HEK293 (cell line): ENCODE results near the gene CTDSPL2.
A peak's percentile ranks its signal among the peaks of the same experiment; 100 is the strongest.

Experiments used
- CTCF ChIA-PET: fragments of 350-600 bp; formaldehyde crosslinking; extraction: SDS; loops from one replicate; lab custom pipeline; 2021; ENCODE audit warnings: antibody characterized with exemption; lab: Yijun Ruan, JAX
- POLR2A ChIA-PET: fragments of 300-600 bp; formaldehyde crosslinking; extraction: SDS; loops from one replicate; lab custom pipeline; 2020; ENCODE audit warnings: antibody characterized with exemption, inconsistent platforms; lab: Yijun Ruan, JAX
- H3K27ac ChIP-seq: fragments of 200-500 bp; sonication (Bioruptor generic); 2 replicates; pipeline ENCODE4 v1.5.1; 2014; ENCODE audit warnings: low read depth, low read length, control low read depth, inconsistent platforms; ENCODE audit errors: extremely low read depth
- H3K36me3 ChIP-seq, 2 experiments: fragments of 200-500 bp in 1 of 2; sonication (Bioruptor generic) in 1 of 2; 1 replicate in 1 of 2; 2 replicates in 1 of 2; pipeline ENCODE4 v1.5.1; 2014 to 2017; ENCODE audit warnings: inconsistent platforms in 2 of 2, low read length in 2 of 2; ENCODE audit not compliant: control insufficient read depth in 2 of 2, insufficient read depth in 1 of 2
- H3K4me1 ChIP-seq: fragments of 200-500 bp; sonication (Bioruptor generic); 2 replicates; pipeline ENCODE4 v1.5.1; 2014; ENCODE audit warnings: mild to moderate bottlenecking, low read length, inconsistent platforms; ENCODE audit not compliant: control insufficient read depth, insufficient read depth
- H3K4me3 ChIP-seq: 2 replicates; pipeline ENCODE4 v1.5.1; 2011; ENCODE audit warnings: low read depth, mild to moderate bottlenecking, control low read depth, low read length, moderate library complexity
- H3K9me3 ChIP-seq: fragments of 200-500 bp; sonication (Bioruptor generic); 2 replicates; pipeline ENCODE4 v1.5.1; 2014; ENCODE audit warnings: low read depth, low read length, inconsistent platforms; ENCODE audit not compliant: control insufficient read depth, insufficient read depth
- OSR2 ChIP-seq: fragments of 450-650 bp; formaldehyde crosslinking; IDR thresholded peaks from 2 replicates; pipeline ENCODE4 v1.5.1; 2016; ENCODE audit warnings: missing biosample characterization, missing genetic modification characterization
- SP2 ChIP-seq: fragments of 450-650 bp; formaldehyde crosslinking; IDR thresholded peaks from 2 replicates; pipeline ENCODE4 v1.5.1; 2016; ENCODE audit warnings: missing biosample characterization, missing genetic modification characterization
- SP7 ChIP-seq: fragments of 450-650 bp; formaldehyde crosslinking; IDR thresholded peaks from 2 replicates; pipeline ENCODE4 v1.5.1; 2016; ENCODE audit warnings: missing biosample characterization, missing genetic modification characterization
- ZBTB1 ChIP-seq: fragments of 450-650 bp; formaldehyde crosslinking; IDR thresholded peaks from 2 replicates; pipeline ENCODE4 v1.5.1; 2016; ENCODE audit warnings: missing biosample characterization, missing genetic modification characterization
- ZEB2 ChIP-seq: fragments of 450-650 bp; formaldehyde crosslinking; IDR thresholded peaks from 2 replicates; pipeline ENCODE4 v1.5.1; 2016; ENCODE audit warnings: missing biosample characterization, missing genetic modification characterization
- ZFP41 ChIP-seq: fragments of 450-650 bp; formaldehyde crosslinking; IDR thresholded peaks from 2 replicates; pipeline ENCODE4 v1.5.1; 2016; ENCODE audit warnings: missing biosample characterization, missing genetic modification characterization, borderline replicate concordance
- ZNF184 ChIP-seq: fragments of 450-650 bp; IDR thresholded peaks from 2 replicates; pipeline ENCODE4 v1.5.1; 2018; ENCODE audit warnings: missing biosample characterization, mild to moderate bottlenecking, missing genetic modification characterization
- ZNF211 ChIP-seq: fragments of 450-650 bp; formaldehyde crosslinking; IDR thresholded peaks from 2 replicates; pipeline ENCODE4 v1.5.1; 2016; ENCODE audit warnings: low read depth, missing biosample characterization, missing genetic modification characterization
- ZNF366 ChIP-seq: fragments of 450-650 bp; formaldehyde crosslinking; conservative IDR thresholded peaks from 2 replicates; pipeline ENCODE4 v1.5.1; 2016; ENCODE audit warnings: missing biosample characterization, missing genetic modification characterization
- ZNF558 ChIP-seq: fragments of 450-650 bp; formaldehyde crosslinking; IDR thresholded peaks from 2 replicates; pipeline ENCODE4 v1.5.1; 2016; ENCODE audit warnings: missing biosample characterization, missing genetic modification characterization
- ZNF561 ChIP-seq: fragments of 450-650 bp; IDR thresholded peaks from 2 replicates; pipeline ENCODE4 v1.5.1; 2018; ENCODE audit warnings: missing biosample characterization, missing genetic modification characterization, borderline replicate concordance
- ZNF629 ChIP-seq: fragments of 450-650 bp; formaldehyde crosslinking; IDR thresholded peaks from 2 replicates; pipeline ENCODE4 v1.5.1; 2017; ENCODE audit warnings: missing biosample characterization, missing genetic modification characterization
- ZNF660 ChIP-seq: fragments of 450-650 bp; IDR thresholded peaks from 2 replicates; pipeline ENCODE4 v1.5.1; 2018; ENCODE audit warnings: missing biosample characterization, mild to moderate bottlenecking, missing genetic modification characterization
- ZNF664 ChIP-seq: fragments of 450-650 bp; formaldehyde crosslinking; IDR thresholded peaks from 2 replicates; pipeline ENCODE4 v1.5.1; 2016; ENCODE audit warnings: missing biosample characterization, missing genetic modification characterization
- ZNF768 ChIP-seq: fragments of 450-650 bp; formaldehyde crosslinking; IDR thresholded peaks from 2 replicates; pipeline ENCODE4 v1.5.1; 2018; ENCODE audit warnings: missing biosample characterization, mild to moderate bottlenecking, missing genetic modification characterization
- TF ChIP-seq, protein P1 (sequence below): fragments of 450-650 bp; IDR thresholded peaks from 2 replicates; pipeline ENCODE4 v1.5.1; 2018; ENCODE audit warnings: missing biosample characterization, mild to moderate bottlenecking, missing genetic modification characterization
- TF ChIP-seq, protein P2 (sequence below): fragments of 450-650 bp; formaldehyde crosslinking; IDR thresholded peaks from 2 replicates; pipeline ENCODE4 v1.5.1; 2016; ENCODE audit warnings: missing biosample characterization, missing genetic modification characterization
- TF ChIP-seq, protein P3 (sequence below): fragments of 450-650 bp; formaldehyde crosslinking; IDR thresholded peaks from 2 replicates; pipeline ENCODE4 v1.5.1; 2016; ENCODE audit warnings: missing biosample characterization, missing genetic modification characterization
- TF ChIP-seq, protein P4 (sequence below): fragments of 450-650 bp; formaldehyde crosslinking; IDR thresholded peaks from 2 replicates; pipeline ENCODE4 v1.5.1; 2017; ENCODE audit warnings: missing biosample characterization, missing genetic modification characterization

CTDSPL2 gene

DNA sequence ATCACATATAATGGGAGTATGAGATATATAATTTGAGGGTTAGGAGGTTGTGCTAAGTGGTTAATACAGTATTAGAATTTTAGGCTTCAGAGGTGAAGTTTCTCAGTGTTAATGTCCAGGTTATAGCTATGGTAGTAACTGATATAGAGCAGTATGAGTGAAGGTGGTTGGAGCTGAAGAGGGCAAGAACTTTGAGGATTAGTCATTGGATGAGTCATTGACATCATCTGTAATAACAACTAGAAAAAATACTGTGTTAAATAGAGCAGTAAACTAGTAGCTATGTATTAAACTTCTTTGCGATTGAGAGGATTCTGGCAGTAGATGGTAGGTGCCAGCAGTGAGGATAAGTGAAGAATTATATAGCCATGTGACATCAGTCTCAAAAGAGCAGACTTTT, 62.0 kb downstream of the CTDSPL2 start:
- H3K27ac ChIP-seq = no peak overlapping the region
- H3K4me3 ChIP-seq = no peak overlapping the region
- peaks cover 13 to 33% of the 10 kb centered on the region in 2 experiments; a peak in 2 of 3 replicates for H3K36me3 ChIP-seq
- ChIA-PET CTCF (interaction anchor here (3.8 kb wide), 1 partner anchor 12 kb away, joined by 10 read pairs; no protein-coding TSS in a partner anchor), POLR2A (no interaction called here)
- H3K4me1 ChIP-seq = peaks cover 4% of the 10 kb centered on the region
- no peaks in the 10 kb centered on the region for H3K9me3 ChIP-seq
- TF ChIP-seq ZNF660 (0 out of 2 replicates have a peak, but pooled peaks have one; percentile 14), ZNF629 (peak; percentile 68; the same call in 1 of the 2 replicates), ZNF366 (tag by site-specific recombination) (no peak), ZNF211 (no peak), SP2 (tag by site-specific recombination) (no peak), ZEB2 (tag by site-specific recombination) (peak; percentile 58), ZNF561 (tag by site-specific recombination) (no peak), ZNF768 (tag by site-specific recombination) (no peak), ZNF558 (no peak), ZNF184 (tag by site-specific recombination) (peak; percentile 48; the same call in 1 of the 2 replicates), SP7 (peak; percentile 82), ZBTB1 (tag by site-specific recombination) (no peak), ZFP41 (tag by site-specific recombination) (no peak), OSR2 (0 out of 2 replicates have a peak, but pooled peaks have one; percentile 17), ZNF664 (0 out of 2 replicates have a peak, but pooled peaks have one; percentile 26)
- TF ChIP-seq, protein P1, sequence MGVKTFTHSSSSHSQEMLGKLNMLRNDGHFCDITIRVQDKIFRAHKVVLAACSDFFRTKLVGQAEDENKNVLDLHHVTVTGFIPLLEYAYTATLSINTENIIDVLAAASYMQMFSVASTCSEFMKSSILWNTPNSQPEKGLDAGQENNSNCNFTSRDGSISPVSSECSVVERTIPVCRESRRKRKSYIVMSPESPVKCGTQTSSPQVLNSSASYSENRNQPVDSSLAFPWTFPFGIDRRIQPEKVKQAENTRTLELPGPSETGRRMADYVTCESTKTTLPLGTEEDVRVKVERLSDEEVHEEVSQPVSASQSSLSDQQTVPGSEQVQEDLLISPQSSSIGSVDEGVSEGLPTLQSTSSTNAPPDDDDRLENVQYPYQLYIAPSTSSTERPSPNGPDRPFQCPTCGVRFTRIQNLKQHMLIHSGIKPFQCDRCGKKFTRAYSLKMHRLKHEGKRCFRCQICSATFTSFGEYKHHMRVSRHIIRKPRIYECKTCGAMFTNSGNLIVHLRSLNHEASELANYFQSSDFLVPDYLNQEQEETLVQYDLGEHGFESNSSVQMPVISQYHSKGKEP = no peak
- TF ChIP-seq, protein P2, sequence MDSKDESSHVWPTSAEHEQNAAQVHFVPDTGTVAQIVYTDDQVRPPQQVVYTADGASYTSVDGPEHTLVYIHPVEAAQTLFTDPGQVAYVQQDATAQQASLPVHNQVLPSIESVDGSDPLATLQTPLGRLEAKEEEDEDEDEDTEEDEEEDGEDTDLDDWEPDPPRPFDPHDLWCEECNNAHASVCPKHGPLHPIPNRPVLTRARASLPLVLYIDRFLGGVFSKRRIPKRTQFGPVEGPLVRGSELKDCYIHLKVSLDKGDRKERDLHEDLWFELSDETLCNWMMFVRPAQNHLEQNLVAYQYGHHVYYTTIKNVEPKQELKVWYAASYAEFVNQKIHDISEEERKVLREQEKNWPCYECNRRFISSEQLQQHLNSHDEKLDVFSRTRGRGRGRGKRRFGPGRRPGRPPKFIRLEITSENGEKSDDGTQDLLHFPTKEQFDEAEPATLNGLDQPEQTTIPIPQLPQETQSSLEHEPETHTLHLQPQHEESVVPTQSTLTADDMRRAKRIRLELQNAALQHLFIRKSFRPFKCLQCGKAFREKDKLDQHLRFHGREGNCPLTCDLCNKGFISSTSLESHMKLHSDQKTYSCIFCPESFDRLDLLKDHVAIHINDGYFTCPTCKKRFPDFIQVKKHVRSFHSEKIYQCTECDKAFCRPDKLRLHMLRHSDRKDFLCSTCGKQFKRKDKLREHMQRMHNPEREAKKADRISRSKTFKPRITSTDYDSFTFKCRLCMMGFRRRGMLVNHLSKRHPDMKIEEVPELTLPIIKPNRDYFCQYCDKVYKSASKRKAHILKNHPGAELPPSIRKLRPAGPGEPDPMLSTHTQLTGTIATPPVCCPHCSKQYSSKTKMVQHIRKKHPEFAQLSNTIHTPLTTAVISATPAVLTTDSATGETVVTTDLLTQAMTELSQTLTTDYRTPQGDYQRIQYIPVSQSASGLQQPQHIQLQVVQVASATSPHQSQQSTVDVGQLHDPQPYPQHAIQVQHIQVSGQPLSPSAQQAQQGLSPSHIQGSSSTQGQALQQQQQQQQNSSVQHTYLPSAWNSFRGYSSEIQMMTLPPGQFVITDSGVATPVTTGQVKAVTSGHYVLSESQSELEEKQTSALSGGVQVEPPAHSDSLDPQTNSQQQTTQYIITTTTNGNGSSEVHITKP (tag by site-specific recombination) = peak; percentile 59
- TF ChIP-seq, protein P3, sequence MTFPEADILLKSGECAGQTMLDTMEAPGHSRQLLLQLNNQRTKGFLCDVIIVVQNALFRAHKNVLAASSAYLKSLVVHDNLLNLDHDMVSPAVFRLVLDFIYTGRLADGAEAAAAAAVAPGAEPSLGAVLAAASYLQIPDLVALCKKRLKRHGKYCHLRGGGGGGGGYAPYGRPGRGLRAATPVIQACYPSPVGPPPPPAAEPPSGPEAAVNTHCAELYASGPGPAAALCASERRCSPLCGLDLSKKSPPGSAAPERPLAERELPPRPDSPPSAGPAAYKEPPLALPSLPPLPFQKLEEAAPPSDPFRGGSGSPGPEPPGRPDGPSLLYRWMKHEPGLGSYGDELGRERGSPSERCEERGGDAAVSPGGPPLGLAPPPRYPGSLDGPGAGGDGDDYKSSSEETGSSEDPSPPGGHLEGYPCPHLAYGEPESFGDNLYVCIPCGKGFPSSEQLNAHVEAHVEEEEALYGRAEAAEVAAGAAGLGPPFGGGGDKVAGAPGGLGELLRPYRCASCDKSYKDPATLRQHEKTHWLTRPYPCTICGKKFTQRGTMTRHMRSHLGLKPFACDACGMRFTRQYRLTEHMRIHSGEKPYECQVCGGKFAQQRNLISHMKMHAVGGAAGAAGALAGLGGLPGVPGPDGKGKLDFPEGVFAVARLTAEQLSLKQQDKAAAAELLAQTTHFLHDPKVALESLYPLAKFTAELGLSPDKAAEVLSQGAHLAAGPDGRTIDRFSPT (tag by site-specific recombination) = peak; percentile 43; the same call in 1 of the 2 replicates
- TF ChIP-seq, protein P4, sequence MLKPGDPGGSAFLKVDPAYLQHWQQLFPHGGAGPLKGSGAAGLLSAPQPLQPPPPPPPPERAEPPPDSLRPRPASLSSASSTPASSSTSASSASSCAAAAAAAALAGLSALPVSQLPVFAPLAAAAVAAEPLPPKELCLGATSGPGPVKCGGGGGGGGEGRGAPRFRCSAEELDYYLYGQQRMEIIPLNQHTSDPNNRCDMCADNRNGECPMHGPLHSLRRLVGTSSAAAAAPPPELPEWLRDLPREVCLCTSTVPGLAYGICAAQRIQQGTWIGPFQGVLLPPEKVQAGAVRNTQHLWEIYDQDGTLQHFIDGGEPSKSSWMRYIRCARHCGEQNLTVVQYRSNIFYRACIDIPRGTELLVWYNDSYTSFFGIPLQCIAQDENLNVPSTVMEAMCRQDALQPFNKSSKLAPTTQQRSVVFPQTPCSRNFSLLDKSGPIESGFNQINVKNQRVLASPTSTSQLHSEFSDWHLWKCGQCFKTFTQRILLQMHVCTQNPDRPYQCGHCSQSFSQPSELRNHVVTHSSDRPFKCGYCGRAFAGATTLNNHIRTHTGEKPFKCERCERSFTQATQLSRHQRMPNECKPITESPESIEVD (tag by site-specific recombination) = peak; percentile 76
